ENCODE results near the gene CARD9.

The CARD9 gene

DNA sequence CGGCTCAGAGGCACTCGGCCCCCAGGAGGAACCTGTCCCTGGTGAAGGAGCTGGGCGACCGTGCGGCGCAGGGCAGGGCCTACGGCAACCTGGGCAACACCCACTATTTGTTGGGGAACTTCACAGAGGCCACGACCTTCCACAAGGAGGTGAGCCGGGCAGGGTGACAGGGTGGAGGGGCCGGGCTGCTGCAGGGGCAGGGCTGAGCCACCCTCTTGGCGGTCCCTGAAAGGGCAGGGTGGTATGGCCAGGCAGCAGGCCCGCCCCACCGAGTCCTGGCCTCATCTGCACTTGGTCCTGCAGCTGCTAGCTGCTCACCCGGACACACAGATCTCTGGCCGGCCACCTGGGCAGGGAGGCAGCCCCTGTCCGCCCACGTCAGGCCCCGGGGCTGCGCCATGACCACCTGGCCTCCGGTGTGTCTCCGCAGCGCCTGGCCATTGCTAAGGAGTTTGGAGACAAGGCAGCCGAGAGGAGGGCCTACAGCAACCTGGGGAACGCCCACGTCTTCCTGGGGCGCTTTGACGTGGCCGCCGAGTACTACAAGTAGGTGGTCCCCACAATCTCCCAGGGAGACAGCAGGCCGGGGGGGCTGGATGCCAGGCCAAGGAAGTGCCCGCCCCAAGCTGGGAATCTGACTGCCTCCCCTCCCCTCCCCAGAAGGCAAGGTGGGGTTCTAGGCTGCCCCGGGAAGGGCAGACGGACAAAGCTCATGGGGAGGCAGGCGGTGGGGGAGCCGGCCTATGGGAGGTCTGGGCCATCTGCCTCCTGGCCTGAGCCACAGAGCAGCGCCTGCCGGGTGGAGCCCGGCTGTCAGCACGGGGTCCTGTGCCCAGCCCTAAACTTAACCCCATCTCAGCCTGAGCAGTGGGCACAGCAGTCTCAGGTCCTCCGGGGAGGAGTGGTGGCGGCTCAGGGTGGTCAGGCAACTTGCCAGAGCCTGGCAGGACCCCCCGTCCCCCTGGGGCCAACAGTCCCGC is 35.8 kb downstream of the CARD9 start:
- CTCF ChIA-PET, result interaction anchor here (1.1 kb wide), 1 partner anchor 9 kb away, joined by 3 read pairs; no protein-coding TSS in a partner anchor

GRCh38 chr9:136336881-136337280 is 36.6 kb downstream of the CARD9 start:
- DNase-seq (ENCODE audit: extremely low spot score), result no peak
- ChIA-PET CTCF (no interaction called here), POLR2A (interaction anchor here (1.4 to 1.8 kb wide), 3 partner anchors 9 to 40 kb away, joined by 3 to 9 read pairs (median 4); partner anchors contain the start of genes DNLZ and GPSM1)
- TF ChIP-seq FOXA1 (IDR thresholded peaks at IDR 0.05) (no peak), CTBP1 (IDR thresholded peaks at IDR 0.05; ENCODE audit: borderline replicate concordance) (no peak), ZNF384 (IDR thresholded peaks at IDR 0.05) (no peak), SP1 (IDR thresholded peaks at IDR 0.05) (no peak), TARDBP (IDR thresholded peaks at IDR 0.05) (no peak), ELF4 (IDR thresholded peaks at IDR 0.05) (no peak), ARNT (IDR thresholded peaks at IDR 0.05) (no peak), HDGF (IDR thresholded peaks at IDR 0.05; ENCODE audit: borderline replicate concordance) (no peak), LEF1 (IDR thresholded peaks at IDR 0.05; ENCODE audit: borderline replicate concordance) (no peak), NFRKB (IDR thresholded peaks at IDR 0.05) (no peak), FOXM1 (IDR thresholded peaks at IDR 0.05; ENCODE audit: borderline replicate concordance) (no peak), SUZ12 (IDR thresholded peaks at IDR 0.05) (no peak), BHLHE40 (IDR thresholded peaks at IDR 0.05; ENCODE audit: borderline replicate concordance) (no peak), L3MBTL2 (conservative IDR thresholded peaks at IDR 0.05) (no peak), FOXK2 (IDR thresholded peaks at IDR 0.05) (no peak)

More for the DNA sequence above, 35.8 kb downstream of the CARD9 start:
- DNase-seq (ENCODE audit: extremely low spot score), result no peak
- POLR2A ChIA-PET, result interaction anchor here (1.4 to 1.8 kb wide), 3 partner anchors 10 to 39 kb away, joined by 3 to 9 read pairs (median 4); partner anchors contain the start of genes DNLZ and GPSM1
- TF ChIP-seq LEF1 (IDR thresholded peaks at IDR 0.05; ENCODE audit: borderline replicate concordance), result no peak
- no peak for TF ChIP-seq FOXM1 (IDR thresholded peaks at IDR 0.05; ENCODE audit: borderline replicate concordance)
- no peak for TF ChIP-seq CTBP1 (IDR thresholded peaks at IDR 0.05; ENCODE audit: borderline replicate concordance)
- no peak for TF ChIP-seq ARNT (IDR thresholded peaks at IDR 0.05)
- TF ChIP-seq ELF4 (IDR thresholded peaks at IDR 0.05), result no peak
- TF ChIP-seq FOXK2 (IDR thresholded peaks at IDR 0.05), result no peak
- no peak for TF ChIP-seq NFRKB (IDR thresholded peaks at IDR 0.05)
- TF ChIP-seq TARDBP (IDR thresholded peaks at IDR 0.05), result no peak
- TF ChIP-seq BHLHE40 (IDR thresholded peaks at IDR 0.05; ENCODE audit: borderline replicate concordance), result no peak
- no peak for TF ChIP-seq SP1 (IDR thresholded peaks at IDR 0.05)

DNA sequence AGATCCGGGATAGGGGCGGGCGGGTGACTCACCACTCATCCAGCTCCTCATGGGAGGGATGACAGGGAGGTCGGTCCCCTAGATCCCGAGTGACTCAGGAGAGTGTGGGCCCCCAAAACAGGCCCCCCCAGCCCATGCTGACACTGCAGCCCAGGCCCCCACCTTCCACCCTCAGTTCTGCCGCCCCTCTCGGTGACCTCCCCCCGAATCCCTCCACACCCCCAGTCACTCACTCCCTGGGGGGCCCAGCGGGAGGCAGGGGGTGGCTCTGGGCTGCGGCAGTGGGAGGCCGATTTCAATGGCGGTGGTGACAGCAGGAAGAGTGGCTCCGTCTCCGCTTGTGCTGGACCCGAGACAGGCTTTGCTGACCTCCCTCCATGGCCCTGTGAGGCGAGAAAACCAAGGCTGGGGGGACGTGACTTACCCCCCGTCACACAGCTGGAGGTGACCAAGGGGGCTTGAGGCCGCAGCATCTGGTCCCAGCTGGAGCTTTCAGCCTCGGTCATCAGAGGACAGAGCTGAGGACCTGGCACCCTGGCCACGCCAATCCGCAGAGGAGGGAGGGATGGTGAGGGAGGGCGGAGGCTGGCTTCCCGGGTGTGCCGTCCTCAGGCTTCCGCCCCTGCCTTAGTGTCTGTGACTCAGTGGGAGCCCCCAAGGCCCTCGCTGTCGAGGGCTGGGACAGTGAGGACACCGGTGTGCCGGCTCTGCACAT is 37.2 kb downstream of the CARD9 start:
- DNase-seq (ENCODE audit: extremely low spot score), result no peak
- TF ChIP-seq FOXK2 (IDR thresholded peaks at IDR 0.05) (no peak), FOXA1 (IDR thresholded peaks at IDR 0.05) (no peak), PKNOX1 (IDR thresholded peaks at IDR 0.05) (no peak), ELF4 (IDR thresholded peaks at IDR 0.05) (no peak), CTBP1 (IDR thresholded peaks at IDR 0.05; ENCODE audit: borderline replicate concordance) (no peak), TARDBP (IDR thresholded peaks at IDR 0.05) (no peak), ARNT (IDR thresholded peaks at IDR 0.05) (no peak), SP1 (IDR thresholded peaks at IDR 0.05) (no peak), NFRKB (IDR thresholded peaks at IDR 0.05) (no peak), HDGF (IDR thresholded peaks at IDR 0.05; ENCODE audit: borderline replicate concordance) (no peak), L3MBTL2 (conservative IDR thresholded peaks at IDR 0.05) (no peak), SUZ12 (IDR thresholded peaks at IDR 0.05) (no peak), BHLHE40 (IDR thresholded peaks at IDR 0.05; ENCODE audit: borderline replicate concordance) (no peak), FOXM1 (IDR thresholded peaks at IDR 0.05; ENCODE audit: borderline replicate concordance) (no peak), ZNF384 (IDR thresholded peaks at IDR 0.05) (no peak), LEF1 (IDR thresholded peaks at IDR 0.05; ENCODE audit: borderline replicate concordance) (no peak)
- CTCF ChIA-PET, result interaction anchor here (0.8 kb wide), 1 partner anchor 27 kb away, joined by 3 read pairs; no protein-coding TSS in a partner anchor
- POLR2A ChIA-PET, result interaction anchor here (1.0 to 1.5 kb wide), 4 partner anchors 9 to 41 kb away, joined by 3 to 6 read pairs (median 4); partner anchors contain the start of gene GPSM1

- DNase-seq (ENCODE audit: extremely low spot score), result no peak
- POLR2A ChIA-PET, result interaction anchor here (1.0 to 1.5 kb wide), 2 partner anchors 8 to 27 kb away, joined by 3 to 6 read pairs; partner anchors contain the start of gene GPSM1
- CTCF ChIA-PET, result interaction anchor here (0.6 to 0.8 kb wide), 2 partner anchors 27 to 482 kb away, joined by 3 read pairs; no protein-coding TSS in a partner anchor
- TF ChIP-seq FOXK2 (IDR thresholded peaks at IDR 0.05) (no peak), CTBP1 (IDR thresholded peaks at IDR 0.05; ENCODE audit: borderline replicate concordance) (no peak), ELF4 (IDR thresholded peaks at IDR 0.05) (no peak), HDGF (IDR thresholded peaks at IDR 0.05; ENCODE audit: borderline replicate concordance) (no peak), LEF1 (IDR thresholded peaks at IDR 0.05; ENCODE audit: borderline replicate concordance) (no peak), SUZ12 (IDR thresholded peaks at IDR 0.05) (no peak), ZNF384 (IDR thresholded peaks at IDR 0.05) (no peak), NFRKB (IDR thresholded peaks at IDR 0.05) (no peak), SP1 (IDR thresholded peaks at IDR 0.05) (no peak), PKNOX1 (IDR thresholded peaks at IDR 0.05) (no peak), BHLHE40 (IDR thresholded peaks at IDR 0.05; ENCODE audit: borderline replicate concordance) (no peak), FOXM1 (IDR thresholded peaks at IDR 0.05; ENCODE audit: borderline replicate concordance) (no peak), L3MBTL2 (conservative IDR thresholded peaks at IDR 0.05) (no peak), TARDBP (IDR thresholded peaks at IDR 0.05) (no peak), ARNT (IDR thresholded peaks at IDR 0.05) (no peak), FOXA1 (IDR thresholded peaks at IDR 0.05) (no peak)
These were observed 37.9 kb downstream of the CARD9 start for GRCh38 chr9:136335296-136336155.

Measured in HEK293T (cell line).